ENCODE measurements around the gene FDXR. TPM values are rescaled to one million over a fixed set of nuclear protein-coding genes. Genes with fewer than 3 reads are reported as not detected.

FDXR gene
- total RNA-seq, 1 donor from 2014 or later = 28.1 TPM

GRCh38 chr17:74875977-74876593 is 3.3 kb upstream of the FDXR start:
- H3K27ac Mint-ChIP-seq = peak overlapping the region; percentile 14
- H3K4me3 Mint-ChIP-seq = peak overlapping the region; percentile 3
- TF ChIP-seq CTCF (conservative IDR thresholded peaks at IDR 0.05) = no peak
- peaks cover 15% of the 10 kb centered on the region for H3K27me3 Mint-ChIP-seq
- H3K9me3 Mint-ChIP-seq = no peaks in the 10 kb centered on the region
- peaks cover 12% of the 10 kb centered on the region for H3K4me1 Mint-ChIP-seq (ENCODE audit: unreplicated experiment)
- peaks cover 3% of the 10 kb centered on the region for H3K36me3 Mint-ChIP-seq
- DNase-seq (ENCODE audit: extremely low spot score, unreplicated experiment) = no peak

- no peak for DNase-seq (ENCODE audit: extremely low spot score, unreplicated experiment)
- no peak for TF ChIP-seq CTCF (conservative IDR thresholded peaks at IDR 0.05)
- Mint-ChIP-seq H3K4me1 (ENCODE audit: unreplicated experiment) (peaks cover 12% of the 10 kb centered on the region), H3K27me3 (peaks cover 11% of the 10 kb centered on the region), H3K27ac (peak overlapping the region; percentile 14), H3K36me3 (peaks cover 3% of the 10 kb centered on the region), H3K4me3 (peak overlapping the region; percentile 23), H3K9me3 (no peaks in the 10 kb centered on the region)
These were observed 2.6 kb upstream of the FDXR start for GRCh38 chr17:74875155-74875976.

- peaks cover 14% of the 10 kb centered on the region for H3K4me1 Mint-ChIP-seq (ENCODE audit: unreplicated experiment)
- peaks cover 4% of the 10 kb centered on the region for H3K36me3 Mint-ChIP-seq
- peaks cover 8% of the 10 kb centered on the region for H3K27me3 Mint-ChIP-seq
- no peaks in the 10 kb centered on the region for H3K9me3 Mint-ChIP-seq
- H3K27ac Mint-ChIP-seq = no peak overlapping the region
- H3K4me3 Mint-ChIP-seq = peak overlapping the region; percentile 14
- no peak for TF ChIP-seq CTCF (conservative IDR thresholded peaks at IDR 0.05)
- no peak for DNase-seq (ENCODE audit: extremely low spot score, unreplicated experiment)
These were observed 1.8 kb upstream of the FDXR start for GRCh38 chr17:74874615-74875037.

GRCh38 chr17:74873874-74874614 is 1.2 kb upstream of the FDXR start:
- H3K9me3 Mint-ChIP-seq = no peaks in the 10 kb centered on the region

More at GRCh38 chr17:74873874-74874614, 1.2 kb upstream of the FDXR start:
- Mint-ChIP-seq H3K4me3 (peak overlapping the region; percentile 98), H3K4me1 (ENCODE audit: unreplicated experiment) (peaks cover 18% of the 10 kb centered on the region), H3K27me3 (peaks cover 7% of the 10 kb centered on the region), H3K27ac (peak overlapping the region; percentile 99), H3K36me3 (peaks cover 7% of the 10 kb centered on the region)
- TF ChIP-seq CTCF (conservative IDR thresholded peaks at IDR 0.05) = no peak
- DNase-seq (ENCODE audit: extremely low spot score, unreplicated experiment) = no peak
